T follicular helper cell (primary cell): ENCODE results near the gene RTL5.

Experiments used
- DNase-seq: peaks from one replicate; pipeline ENCODE4 v3.0.0-alpha.2; 2020; ENCODE audit warnings: low read depth

The RTL5 gene

DNA sequence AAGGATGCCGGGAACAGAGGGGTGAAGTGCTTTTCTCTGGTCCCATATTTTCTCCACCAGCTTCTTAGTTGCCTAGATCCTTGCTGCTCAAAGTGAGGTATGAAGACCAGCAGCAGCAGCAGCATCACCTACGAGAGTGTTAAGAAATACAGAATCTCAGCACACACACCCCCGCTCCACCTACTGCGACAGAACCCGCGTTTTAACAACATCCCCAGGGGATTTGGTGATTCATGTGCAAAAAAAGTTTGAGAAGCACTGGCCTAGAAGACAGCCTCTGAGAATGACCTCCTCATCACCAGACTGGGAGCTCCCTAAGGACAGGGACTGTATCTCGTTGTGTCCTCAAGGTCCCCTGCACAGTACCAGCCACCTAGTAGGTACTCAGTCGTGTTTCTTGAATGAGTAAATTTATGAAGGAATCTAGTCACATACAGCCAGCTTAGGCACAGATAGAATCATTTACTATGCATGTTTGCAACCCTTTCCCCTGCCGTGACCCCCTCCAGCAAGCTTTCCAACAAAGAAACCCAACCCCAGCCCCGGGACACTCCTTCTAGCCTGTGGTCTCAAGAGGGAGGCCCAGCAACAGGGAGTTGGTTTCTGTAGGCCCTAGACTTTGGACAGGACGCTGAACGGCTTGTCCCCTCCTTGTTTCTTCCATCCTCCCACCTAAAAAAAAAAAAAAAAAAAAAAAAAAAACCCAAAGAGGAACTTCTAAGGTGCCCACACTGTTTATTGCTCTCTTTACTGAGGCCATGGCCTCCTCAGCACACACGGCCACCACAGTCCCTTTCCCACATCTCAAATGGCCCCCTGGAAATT is 21.5 kb downstream of the RTL5 start:
- no peak for DNase-seq

DNA sequence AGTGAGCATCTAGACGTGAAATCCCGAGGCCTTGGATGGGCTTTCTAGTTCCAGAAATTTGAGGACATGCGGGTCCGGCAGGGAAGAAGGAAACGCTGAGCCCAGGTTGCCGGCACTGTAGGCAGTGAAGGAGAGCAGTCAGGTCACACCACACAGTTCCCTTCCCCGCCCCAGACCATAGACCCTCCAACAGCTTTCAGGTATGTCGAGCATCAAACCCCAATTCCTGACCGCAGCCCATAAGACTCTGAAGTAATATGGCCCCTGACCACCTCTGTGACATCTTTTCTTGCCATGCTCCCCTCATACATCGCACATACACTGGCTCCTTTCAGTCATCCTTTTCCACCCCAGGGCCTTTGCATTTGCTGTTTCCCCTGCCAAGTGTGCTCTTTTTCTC is 23.0 kb downstream of the RTL5 start:
- DNase-seq = no peak

- DNase-seq = no peak
Observed at GRCh38 chrX:72107841-72108595, 23.7 kb downstream of the RTL5 start.

GRCh38 chrX:72107320-72107719 is 24.4 kb downstream of the RTL5 start:
- DNase-seq = no peak

GRCh38 chrX:72105436-72105835 is 26.3 kb downstream of the RTL5 start:
- peak; percentile 49 for DNase-seq

DNA sequence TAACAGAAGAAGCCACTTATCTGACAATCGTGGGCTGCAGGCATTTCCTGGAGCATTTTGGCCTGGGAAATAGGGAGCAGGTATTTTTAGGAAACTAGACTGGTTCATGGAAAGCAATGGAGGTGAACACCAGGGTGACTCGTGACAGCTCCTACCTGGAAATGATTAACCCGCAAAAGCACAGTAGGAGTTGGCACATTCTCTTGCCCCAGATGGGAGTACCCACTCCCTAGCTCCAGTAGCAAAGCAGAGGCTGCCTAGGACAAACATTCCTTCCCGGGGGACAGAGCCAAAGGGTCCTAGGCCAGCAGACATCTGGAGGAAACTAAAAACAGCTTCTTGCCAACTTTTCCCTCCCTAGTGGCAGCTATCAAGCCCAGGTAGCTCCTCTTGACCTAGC is 29.0 kb downstream of the RTL5 start:
- DNase-seq = no peak

GRCh38 chrX:72102126-72102525 is 29.6 kb downstream of the RTL5 start:
- no peak for DNase-seq

DNA sequence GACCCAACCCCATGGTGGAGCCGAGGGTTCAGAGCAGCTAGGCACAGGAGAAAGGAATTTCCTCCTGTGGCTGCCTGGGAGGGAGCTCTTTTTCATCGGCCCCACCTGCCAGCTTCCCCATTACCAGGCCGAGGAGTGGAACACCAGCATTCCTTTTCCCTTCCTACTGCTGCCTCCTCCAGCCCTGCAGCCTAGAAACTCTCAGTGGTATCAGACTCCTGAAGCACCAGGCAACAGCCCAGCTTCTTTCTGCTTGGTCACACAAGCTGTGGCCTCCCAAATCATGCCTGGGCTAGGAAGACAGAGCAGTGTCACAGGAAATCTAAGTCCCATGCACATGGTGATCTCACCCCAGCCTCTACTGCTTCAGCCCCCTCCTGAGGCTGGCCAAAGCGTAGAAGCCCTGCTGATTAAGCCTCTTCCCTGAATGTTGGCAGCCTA is 30.1 kb downstream of the RTL5 start:
- no peak for DNase-seq

GRCh38 chrX:72100824-72101351 is 30.8 kb downstream of the RTL5 start:
- peak; percentile 48 for DNase-seq

DNA sequence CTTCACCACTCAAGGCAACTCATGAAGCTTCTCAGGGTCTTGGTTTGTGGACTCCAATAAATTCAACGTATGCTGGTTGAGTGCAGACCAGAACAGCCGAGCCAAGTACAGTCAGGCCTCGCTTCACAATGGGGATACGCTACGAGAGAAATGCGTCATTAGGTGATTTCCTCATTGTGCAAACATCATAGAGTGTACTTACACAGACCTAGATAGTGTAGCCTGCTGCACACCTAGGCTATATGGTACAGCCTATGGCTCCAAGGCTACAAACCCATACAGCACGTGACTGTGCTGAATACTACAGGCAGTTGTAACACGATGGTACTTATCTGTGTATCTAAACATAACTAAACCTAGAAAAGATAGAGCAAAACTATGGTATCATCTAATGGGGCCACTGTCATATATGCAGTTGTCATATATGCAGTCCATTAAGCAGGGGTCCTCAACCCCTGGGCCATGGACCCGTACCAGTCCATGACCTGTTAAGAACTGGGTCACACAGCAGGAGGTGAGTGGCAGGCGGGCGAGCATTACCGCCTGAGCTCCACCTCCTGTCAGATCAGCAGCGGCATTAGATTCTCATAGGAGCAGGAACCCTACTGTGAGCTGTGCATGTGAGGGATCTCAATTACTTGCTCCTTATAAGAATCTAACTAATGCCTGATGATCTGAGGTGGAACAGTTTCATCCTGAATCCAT is 31.5 kb downstream of the RTL5 start:
- DNase-seq = no peak

GRCh38 chrX:72097098-72097497 is 34.6 kb downstream of the RTL5 start:
- no peak for DNase-seq

DNA sequence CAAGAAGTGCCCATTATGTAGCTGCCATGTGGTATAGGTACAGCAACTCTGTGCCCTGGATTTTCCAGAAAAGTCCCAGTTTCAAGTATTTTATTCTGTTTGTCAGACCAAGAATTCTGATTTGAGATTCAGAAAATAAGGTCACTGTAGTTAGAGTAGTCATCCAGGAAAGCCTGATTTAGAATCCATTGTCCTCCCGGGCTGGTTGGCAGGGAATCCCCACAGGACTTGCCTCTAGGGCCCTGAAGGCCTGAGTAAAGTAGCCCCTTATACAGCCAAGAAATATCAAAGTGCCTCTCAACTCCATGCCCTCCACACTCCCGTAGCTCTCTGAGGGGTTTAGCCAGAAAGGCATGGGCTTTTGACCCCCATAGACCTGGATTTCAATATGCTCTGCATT is 36.3 kb downstream of the RTL5 start:
- no peak for DNase-seq

GRCh38 chrX:72094894-72095293 is 36.8 kb downstream of the RTL5 start:
- peak; percentile 63 for DNase-seq

DNA sequence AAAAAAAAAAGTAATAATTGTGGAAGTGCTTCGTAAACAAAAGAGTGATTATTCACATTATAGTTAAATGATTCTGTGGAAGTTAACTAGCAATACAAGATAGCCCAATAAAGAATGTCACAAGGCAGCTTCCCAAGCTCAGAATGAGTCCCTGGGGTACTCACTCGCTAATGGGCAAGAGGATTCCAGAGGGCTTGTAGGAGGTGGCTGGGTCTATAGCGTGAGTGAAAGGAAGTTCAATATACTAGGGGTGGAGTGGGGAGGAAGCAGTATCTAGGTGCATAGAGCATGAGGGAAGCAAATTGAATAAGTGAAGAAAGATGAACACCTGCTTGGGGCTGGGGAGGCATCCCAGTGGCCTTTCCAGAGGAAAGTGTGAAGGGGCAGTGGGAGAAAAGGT is 42.5 kb downstream of the RTL5 start:
- no peak for DNase-seq

- DNase-seq = no peak
Observed at GRCh38 chrX:72088761-72089160, 43.0 kb downstream of the RTL5 start.

DNA sequence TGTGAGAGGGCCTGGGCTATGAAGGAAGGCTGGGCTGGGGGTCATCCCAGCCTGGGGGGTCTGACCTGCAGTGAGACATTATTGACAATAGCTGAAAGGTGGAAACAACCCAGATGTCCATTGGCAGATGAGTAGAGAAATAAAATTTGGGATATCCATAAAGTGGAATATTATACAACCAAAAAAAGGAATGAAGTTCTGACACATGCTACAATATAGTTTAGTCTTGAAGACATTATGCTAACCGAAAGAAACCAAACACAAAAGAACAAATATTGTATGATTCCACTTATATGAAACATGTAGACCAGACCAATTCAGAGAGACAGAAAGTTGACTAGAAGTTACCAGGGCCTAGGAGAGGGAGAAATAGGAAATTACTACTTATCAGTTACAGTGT is 44.7 kb downstream of the RTL5 start:
- no peak for DNase-seq

DNA sequence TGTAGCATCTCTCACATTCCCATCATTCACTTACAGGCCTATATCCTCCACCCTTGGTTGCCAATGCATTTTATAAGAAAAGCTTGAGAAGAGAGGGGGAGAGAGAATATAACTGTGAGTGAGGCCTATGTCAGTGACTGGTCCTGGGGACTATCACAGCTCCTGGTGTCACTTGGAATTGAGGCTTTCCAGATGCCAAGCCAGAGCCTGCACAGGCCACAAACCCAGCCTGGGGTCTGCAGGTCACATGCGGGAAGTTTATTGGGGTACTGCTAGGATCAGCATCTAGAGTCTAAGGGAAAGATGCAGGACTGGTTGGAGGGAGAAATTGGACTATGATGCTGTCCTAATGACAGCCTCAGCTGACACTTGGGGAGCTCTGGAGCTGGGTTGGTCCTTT is 47.6 kb downstream of the RTL5 start:
- no peak for DNase-seq

- no peak for DNase-seq
Observed at GRCh38 chrX:72083291-72083690, 48.4 kb downstream of the RTL5 start.

DNA sequence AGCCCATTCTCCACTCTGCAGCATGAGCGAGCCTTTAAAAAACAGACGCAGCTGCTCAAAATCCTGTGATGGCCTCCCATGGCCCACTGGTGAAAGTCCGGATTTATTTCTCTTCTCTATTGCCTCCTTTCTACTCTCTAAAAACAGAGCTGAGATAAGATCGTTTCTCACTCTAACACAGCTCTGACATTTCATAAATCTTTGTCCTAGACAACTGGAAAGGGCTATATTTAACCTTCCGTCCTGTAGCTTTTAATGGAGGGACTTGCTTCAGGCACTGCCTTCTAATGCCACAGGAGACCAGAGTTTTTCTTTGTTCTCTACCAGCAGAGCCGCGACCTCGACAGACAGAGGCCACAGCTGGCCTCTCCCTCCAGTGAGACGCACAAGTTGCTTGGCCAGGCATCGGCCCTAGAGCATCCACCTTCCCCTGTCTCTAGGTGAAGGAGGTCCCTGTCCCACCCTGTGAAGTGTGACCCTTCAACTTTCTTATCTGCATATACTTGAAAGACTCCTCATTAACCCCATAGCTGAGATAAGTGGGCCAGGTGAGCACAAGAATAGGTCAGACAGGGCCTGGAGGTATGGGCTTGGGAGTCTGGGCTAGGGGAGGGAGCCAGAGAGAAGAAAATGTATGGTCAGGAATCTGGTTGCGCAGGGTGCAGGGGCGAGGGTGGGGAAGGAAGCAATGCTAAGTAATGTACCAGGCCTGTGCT is 50.0 kb downstream of the RTL5 start:
- DNase-seq = no peak

DNA sequence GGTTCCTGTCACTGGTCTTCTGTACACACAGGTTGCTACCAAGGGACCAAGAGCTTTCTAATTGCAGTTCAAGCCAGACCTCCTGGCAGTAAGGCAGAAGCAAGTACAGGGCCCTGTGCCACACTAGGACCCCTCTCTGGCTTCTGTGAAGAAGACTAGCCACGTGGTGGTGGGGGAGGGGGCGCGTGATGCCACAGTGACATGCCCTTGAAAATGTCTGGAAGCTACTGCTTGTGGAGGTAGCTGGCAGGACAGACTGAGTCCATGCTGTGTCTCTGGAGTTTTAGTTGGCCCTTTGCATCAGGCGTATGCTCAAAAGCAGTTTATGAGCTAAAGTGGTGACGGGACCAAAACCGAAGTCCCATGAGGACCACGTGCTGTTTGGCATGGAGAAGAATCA is 50.9 kb downstream of the RTL5 start:
- DNase-seq = no peak

DNA sequence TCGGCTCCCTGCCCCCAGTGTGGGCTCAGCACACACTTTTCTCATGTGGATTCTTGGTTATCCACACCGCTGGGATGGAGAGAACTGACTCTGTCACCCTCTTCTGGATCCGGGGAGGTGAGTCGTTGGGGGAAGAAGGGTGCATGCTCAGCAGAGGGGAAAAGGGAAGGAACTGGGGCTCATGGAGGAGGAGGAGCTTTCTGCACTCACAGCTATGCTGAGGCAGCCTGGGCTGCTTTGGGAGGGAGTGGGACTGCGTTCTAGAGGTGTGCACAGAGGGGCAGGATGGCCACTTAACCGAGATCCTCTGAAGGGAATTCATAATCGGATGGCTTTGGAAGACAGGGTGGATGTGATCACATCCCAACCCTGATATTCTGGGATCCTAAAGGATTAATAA is 51.6 kb downstream of the RTL5 start:
- DNase-seq = no peak

- no peak for DNase-seq
Observed at GRCh38 chrX:72079607-72080006, 52.1 kb downstream of the RTL5 start.
